HG02943 (cell line): ENCODE data around the gene IL7R.
"Not testable (repeated sequence)": the region's sequence is repeated elsewhere in the genome, so short reads cannot be mapped to it uniquely, and the experiment has no call there.

Source experiments
- ATAC-seq: cut with Tn5 transposase; IDR thresholded peaks from one replicate; pipeline ENCODE4 v1.9.1; 2021; ENCODE audit warnings: mild to moderate bottlenecking, low read depth, moderate library complexity; ENCODE audit not compliant: unreplicated experiment

Gene IL7R

DNA sequence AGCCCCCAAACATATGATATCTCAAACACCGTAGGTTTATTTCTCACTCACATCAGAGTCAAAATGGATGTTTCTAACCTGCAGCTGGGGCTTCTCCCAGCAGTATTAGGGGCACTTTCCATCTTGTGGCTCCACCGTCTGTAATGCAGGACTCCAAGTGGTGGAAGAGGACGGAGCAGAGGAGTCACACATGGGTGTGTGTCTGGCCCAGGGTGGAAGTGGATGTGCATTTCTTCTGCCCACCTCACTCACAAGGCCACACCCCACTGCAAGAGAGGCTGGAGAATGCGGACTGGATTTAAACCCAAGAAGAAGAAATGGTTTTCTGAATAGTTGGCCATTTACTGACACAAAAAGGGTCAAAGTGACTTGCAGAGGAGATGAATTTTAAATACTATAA lies 13.9 kb downstream of the IL7R start:
- ATAC-seq, result no peak

DNA sequence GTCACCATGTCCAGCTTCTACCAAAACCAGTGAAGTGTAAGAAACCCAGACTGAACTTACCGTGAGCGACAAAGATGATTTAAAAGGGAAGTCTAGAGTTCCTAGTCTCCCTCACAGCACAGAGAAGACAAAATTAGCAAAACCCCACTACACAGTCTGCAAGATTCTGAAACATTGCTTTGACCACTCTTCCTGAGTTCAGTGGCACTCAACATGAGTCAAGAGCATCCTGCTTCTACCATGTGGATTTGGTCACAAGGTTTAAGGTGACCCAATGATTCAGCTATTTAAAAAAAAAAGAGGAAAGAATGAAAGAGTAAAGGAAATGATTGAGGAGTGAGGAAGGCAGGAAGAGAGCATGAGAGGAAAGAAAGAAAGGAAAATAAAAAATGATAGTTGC lies 19.8 kb downstream of the IL7R start:
- no peak for ATAC-seq

DNA sequence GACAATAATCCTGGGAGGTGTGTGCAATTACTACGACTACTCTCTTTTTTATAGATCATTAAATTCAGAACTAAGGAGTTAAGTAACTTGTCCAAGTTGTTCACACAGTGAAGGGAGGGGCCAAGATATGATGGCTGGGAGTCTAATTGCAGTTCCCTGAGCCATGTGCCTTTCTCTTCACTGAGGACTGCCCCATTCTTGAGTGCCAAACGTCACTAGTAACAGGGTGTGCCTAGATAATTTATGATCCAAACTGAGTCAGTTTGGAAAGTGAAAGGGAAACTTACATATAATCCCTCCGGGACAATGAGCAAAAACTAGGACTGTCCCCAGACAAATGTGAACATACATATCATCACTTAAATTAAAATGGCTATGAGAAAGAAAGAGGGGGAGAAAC lies 20.2 kb downstream of the IL7R start:
- ATAC-seq, result no peak

DNA sequence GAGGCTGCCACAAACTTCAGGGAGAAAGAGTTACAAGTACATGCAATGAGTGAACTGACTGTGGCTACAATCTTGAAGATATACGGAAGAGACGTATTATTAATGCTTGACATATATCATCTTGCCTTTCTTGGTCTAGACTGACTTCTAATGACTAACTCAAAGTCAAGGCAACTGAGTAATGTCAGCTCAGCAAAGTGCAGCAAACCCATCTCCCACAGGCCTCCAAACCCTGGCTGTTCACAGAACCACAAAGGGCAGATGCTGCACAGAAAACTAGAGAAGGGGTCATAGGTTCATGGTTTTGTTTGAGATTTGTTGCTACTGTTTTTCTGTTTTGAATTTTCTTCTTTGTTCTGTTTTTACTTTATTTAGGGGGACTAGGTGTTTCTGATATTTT lies 21.0 kb downstream of the IL7R start:
- no peak for ATAC-seq

DNA sequence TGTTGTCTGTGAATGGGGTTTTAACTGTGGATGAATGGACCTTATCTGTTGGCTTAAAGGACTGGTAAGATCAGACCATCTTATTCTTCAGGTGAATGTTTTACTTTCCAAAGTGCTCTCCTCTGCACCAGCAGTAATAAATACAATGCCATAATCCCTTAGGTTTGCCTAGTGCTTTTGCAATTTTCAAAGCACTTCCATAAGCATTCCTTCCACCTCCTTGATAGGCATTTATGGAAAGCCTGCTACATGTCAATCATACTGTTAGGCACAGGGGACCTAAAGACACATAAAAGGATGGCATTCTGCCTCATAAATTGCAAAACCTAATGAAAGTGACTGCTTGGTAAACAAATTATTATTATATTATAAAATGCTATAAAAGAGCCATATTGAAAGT lies 21.4 kb downstream of the IL7R start:
- no peak for ATAC-seq

DNA sequence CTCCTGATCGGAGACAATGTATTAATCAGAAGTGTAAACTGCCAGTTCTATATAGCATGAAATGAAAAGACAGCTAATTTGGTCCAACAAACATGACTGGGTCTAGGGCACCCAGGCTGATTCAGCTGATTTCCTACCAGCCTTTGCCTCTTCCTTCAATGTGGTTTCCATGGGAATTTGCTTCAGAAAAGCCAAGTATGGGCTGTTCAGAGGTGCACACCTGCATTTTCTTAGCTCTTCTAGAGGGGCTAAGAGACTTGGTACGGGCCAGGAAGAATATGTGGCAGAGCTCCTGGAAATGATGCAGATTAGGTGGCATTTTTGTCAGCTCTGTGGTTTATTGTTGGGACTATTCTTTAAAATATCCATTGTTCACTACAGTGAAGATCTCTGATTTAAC lies 22.4 kb downstream of the IL7R start:
- ATAC-seq, result no peak

DNA sequence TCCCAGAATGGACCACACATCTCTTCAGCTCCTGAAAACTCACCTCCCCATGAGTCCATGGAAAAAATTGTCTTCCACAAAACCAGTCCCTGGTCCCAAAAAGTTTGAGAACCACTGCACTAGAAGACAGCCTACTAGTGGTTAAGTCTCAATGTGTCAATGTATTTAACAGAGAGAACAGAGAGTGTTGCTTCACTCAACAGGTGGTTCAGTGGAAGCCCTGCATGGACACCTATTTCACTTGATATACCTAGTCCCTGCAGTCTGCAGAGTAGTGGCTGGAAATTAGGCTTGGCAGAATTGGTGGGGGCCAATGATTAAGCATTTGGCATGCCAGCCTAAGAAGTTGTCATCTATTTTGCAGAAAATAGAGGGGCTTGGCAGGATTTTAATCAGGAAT lies 23.0 kb downstream of the IL7R start:
- no peak for ATAC-seq

DNA sequence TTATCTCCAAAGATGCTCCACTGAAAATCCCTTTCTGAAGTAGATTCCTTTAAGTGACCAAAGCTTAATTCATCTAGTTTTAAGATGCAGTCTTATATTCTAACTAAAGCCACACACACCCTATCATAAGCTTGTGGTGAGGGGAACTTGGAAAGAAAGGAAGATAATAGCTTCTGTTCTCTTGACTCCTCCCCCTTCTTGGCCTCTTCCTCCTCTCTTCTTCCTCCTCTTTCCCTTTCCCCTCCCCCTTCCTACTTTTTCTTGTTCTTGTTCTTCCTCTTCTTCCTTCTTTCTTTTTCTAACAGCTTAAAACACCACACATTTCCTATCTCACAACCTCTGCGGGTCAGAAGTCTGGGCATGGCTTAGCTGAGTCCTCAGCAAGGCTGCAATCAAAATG lies 23.5 kb downstream of the IL7R start:
- no peak for ATAC-seq

DNA sequence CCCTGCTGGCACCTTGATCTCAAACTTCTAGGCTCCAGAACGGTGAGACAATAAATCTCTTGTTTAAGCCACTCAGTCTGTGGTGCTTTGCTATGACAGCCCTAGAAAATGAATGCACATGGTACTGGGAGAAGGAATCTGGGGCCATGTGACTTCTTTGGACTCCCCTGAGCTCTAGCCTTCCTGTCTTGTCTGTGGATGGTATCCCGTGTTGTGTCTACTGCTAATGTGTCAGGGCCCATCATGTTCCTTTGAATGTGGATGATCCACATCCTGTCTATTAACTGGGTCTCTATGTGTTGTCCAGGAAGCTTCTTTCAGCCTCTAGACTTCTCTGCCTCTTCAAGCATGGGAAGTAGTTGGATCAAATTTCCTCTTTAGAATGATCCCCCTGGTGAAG lies 25.1 kb downstream of the IL7R start:
- no peak for ATAC-seq

DNA sequence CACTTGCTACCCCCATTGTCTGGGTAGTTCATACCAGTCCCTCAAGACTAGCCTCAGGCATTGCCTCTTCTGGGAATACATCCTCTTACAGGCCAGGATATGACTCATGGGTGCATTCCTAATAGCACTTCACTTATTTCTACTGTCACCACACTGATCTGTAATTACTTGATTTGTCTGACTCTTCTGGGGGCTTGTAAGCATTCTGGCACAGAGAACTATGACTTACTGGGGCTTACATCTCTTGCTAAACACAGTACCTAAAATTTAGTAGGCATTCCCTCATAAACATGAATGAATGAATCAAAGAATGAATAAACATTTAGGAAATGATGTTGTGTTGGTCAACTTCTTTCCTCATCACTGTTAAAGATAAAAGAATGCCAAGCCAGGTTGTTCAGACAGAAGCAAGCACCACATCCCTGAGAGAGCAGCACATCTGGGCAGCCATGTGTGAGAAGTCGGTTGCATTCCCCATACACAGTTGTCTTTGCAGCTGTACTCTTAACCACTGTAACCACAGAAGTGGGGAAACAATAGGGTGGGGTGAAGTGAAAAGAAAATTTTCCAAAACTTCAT lies 27.6 kb downstream of the IL7R start:
- ATAC-seq, result no peak

DNA sequence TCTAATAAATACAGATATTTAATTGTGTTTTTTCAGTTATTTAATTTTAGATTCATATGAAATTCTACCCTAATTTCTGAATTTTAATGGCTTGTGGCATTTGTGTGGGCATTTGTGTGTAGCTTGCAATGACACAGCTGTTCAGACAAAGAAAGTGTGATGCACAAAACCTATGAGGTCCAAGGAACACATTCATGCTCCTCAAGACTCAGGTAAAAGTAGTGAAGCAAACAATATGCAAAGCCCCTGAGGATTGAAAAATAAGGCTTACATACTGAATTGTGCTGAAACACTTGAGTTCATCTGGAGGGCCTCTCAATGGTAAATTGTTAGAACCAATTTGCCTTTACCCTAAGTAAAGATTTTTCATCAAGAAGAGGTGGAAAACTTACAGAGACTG lies 28.1 kb downstream of the IL7R start:
- no peak for ATAC-seq

DNA sequence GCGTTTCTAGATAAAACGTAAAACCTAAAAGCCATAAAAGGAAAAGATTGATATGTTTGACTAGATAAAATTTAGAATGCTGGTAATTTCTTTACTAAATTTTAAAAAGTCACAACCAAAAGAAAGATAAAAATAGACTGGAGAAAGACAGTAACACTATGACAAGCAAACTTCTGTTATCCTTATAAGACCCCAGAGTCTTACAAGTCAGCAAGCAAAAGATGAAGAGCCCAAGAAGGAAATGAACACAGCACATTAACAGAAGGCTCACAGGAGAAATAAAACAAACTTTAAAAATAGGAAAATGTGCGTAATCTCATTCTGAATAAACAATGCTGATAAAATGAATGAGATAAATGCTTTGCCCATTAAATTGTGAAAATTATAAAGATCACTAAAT lies 29.7 kb downstream of the IL7R start:
- no peak for ATAC-seq

DNA sequence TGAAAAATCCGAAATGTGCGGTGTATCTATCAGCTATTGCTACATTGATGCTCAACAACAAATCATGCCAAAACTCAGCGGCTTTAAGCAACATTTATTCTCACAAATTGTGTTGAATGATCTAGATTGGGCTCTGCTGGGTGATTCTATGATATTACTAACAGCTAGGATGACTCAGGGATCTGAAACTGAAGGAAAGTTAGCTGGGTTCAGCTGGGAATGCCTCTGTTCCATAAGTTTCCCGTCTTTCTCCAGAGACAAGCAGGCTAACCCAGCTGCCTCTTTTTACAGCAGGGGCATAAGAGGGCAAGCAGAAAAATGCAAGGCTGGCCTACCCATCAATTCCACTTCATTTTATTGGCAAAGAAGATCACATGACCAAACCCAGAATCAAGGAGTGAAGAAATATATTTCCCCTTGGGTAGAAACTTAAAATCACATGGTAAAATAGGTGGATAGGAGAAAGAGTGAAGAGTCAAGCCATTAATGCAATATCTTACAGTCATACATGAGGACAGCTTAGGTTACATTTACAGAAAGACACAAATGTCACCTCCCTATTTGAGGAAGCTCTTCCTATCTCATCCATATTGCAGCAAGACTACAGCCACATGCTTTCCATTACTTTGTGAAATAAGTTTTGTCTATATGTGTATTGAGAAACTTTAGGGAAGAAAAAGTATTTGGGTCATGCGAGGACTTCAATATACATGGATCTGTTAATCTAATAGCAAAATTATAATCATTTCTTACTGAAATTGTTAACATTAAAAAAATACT lies 30.8 kb downstream of the IL7R start:
- no peak for ATAC-seq

DNA sequence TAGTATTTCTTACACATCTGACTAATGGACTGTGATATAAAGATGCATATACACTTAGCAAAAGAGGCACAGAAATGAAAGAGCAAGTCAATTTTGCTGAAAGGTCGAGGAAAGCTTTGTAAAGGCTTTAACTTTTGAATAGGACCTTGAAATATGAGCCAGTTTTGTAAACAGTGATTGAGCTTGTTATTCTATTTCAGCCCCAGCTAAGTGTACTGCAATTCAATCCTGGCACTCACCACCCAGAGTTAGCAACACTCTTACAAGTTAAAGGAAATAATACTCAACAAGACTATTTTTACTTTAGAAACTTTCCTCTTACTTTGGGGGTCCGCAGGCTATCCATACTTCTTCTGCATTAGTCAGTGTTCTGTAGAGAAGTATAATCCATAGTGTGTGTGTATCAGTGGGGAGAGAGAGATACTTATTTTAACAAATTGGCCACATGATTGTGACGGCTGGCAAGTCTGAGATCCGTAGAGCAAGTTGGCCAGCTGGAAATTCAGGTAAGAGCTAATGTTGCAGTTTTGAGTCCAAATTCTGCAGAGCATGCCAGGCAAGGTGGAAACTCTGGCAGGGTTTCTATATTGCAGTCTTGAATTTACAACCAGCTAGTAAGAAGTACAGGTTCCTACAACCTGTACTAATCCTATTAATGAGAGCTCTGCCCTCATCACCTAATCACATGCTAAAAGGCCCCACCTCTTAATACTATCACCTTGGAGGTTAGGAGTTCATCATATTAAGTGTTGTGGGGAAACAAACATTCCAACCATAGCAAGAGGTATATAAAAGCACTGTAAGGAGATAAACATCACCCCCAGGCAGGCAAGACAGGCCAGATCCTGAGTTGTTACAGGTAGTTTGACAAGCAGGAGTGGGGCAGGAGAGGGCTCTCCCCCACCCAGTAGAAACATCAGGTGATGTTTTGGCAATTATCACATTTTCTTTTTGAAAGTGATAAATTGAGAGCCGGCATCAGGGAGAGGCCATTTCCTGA lies 33.6 kb downstream of the IL7R start:
- no peak for ATAC-seq

DNA sequence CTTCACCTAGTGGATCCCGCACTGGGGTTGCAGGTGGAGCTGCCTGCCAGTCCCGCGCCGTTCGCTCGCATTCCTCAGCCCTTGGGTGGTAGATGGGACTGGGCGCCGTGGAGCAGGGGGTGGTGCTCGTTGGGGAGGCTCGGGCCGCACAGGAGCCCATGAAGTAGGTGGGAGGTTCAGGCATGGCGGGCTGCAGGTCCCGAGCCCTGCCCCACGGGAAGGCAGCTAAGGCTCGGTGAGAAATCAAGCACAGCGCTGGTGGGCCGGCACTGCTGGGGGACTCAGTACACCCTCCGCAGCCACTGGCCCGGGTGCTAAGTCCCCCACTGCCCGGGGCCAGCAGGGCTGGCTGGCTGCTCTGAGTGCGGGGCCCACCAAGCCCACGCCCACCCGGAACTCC lies 36.1 kb downstream of the IL7R start:
- not testable (repeated sequence) for ATAC-seq

DNA sequence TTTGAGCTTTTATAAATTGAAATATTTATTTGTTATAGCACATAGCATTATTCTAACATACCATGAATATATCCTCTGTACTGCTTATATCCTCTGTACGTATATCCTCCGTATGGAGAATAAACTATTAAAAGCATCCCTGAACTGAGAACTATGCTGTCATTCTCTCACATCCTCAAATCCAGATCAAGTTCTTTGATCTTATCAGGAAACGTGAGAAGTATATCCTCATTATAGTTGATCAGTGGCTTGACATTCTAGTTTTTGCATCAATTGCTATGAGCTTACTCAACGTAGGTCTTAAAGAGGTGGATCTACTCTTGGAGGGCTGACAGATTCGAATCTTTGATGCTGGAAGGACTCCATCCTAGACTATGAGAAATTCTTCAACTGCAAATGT lies 37.4 kb downstream of the IL7R start:
- no peak for ATAC-seq

DNA sequence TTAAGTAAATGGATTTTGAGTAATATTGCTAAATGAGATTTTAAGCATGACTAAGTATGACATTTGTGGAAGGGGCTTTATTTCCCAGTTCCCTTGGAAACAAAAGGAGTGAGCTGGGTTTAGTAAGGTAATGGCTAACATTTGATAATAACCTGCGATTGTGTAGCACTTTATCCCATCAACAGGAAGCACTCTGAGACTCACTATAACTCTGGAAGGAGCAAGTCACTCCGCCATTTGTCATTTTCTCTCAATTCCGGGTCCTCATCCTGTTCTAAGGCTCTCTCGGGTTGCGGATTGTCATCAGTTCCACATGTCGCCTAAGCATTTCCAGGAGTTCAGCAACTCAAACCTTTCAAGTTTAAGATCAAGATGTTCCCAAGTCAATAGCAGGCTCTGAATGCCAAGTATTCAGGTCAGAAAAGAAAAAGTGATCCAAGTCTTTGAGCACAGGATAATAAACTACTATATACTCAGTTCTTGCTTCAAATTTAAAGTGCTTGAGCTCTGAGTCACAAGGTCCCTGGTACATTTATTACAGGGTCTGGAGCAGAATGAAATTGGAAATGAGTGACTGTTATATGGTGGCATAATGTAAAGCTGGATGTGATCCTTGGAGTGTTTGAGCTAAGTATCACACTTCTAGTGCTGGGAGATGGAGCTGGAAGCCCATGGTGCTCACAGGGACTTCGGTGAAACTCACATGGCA lies 42.4 kb downstream of the IL7R start:
- ATAC-seq, result no peak

DNA sequence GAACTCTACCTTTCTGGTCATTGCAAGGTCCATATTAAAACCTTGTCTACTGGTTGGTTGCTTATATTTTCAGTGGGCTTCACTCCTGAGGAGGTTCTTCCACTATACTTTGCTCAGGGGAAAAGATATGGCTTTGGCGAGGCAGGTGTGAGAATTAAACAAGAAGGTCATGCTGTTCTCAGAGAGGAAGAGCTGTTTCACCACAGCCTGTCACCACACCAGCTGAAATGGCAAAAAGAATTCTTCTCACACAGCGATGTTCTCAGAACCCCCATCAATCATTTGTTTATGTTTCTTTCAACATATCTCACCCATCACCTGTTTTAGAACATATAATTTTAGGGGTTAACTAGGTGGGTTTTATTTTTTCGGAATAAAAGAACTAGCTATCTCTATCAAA lies 43.1 kb downstream of the IL7R start:
- no peak for ATAC-seq

DNA sequence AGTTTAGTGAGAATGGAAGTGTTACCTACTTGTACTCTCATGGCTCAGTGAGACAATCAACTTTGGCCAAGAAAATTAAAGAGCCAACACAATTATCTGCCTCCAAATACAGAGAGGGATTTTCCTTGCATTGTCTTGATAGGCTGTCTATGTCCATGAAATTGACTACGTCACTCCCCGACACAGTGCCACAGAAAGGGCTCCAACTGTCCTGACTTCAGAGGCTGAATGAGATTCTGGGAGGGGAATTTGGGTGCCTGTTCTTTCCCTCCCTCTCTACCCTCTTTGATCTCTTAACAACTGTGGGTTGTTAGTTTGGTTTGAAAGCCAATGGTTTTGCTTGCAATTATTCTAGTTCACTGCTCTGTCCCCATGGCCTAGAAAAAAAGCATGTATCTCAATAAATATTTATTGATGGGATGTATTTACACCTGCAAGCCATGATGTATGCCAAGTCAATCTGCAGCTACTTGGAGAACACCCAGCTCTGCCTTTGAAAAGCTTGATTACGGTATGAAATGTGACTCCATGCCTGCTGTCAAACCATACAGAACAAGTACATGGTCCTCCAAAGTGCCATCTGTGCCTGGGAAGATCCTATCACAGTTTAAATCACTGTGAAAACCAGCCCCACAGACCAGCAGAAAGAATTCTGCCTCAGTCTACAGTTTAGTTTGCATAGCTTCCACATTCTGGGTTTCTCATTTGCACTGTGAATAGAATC lies 44.4 kb downstream of the IL7R start:
- ATAC-seq, result no peak

DNA sequence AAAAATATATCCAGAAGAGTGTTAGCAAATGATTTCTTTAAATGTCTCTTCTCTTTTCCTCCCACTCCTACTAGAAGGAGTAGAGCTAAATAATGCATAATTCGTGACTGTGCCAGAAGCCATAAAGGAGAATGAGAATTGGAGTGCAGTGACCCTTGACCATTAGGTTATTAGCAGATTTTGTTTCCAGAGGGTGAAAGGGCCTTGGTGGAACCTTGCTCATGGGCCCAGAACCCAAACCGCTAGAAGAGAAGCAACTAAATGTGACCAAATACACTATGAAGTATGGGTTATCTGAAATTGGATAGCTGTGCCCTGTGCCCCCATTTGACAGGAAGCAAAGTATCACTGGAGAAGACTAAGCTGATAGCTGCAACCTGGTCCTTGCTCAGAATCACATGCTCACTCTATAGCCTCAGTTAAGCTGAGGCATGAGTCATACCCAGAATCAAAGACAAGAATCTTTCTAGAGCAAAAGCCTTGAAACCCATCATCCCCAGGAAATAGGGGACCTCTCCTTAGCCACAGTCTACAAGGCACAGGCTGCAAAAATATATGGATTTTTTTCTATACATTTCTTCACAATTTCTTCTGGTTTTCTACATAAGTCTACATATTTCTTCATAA lies 45.5 kb downstream of the IL7R start:
- peak; percentile 49 for ATAC-seq
